ENCODE results near the gene PARM1. TPM values are rescaled to one million over a fixed set of nuclear protein-coding genes. Genes with fewer than 3 reads are reported as not detected.

PARM1 gene
- total and polyA plus RNA-seq, 8 donors = 1.8 to 24.6 (median 8.4) TPM

- Histone ChIP-seq H3K27ac (no peak overlapping the region), H3K9me3 (no peaks in the 10 kb centered on the region), H3K27me3 (no peaks in the 10 kb centered on the region), H3K36me3 (no peaks in the 10 kb centered on the region), H3K4me1 (no peaks in the 10 kb centered on the region), H3K4me3 (no peak overlapping the region)
- DNase-seq = no peak
- TF ChIP-seq CTCF (IDR thresholded peaks at IDR 0.05) (no peak), POLR2AphosphoS5 (IDR thresholded peaks at IDR 0.05) (no peak)
- intact Hi-C loops (cut with DNase I; ENCODE audit: low total_unique reads) = no loop called here
Observed at GRCh38 chr4:74921490-74921889, 11.4 kb upstream of the PARM1 start.

GRCh38 chr4:74926007-74926406 is 6.9 kb upstream of the PARM1 start:
- TF ChIP-seq POLR2AphosphoS5 (IDR thresholded peaks at IDR 0.05) = no peak
- Histone ChIP-seq H3K27ac (no peak overlapping the region), H3K36me3 (no peaks in the 10 kb centered on the region), H3K4me3 (no peak overlapping the region), H3K4me1 (no peaks in the 10 kb centered on the region), H3K27me3 (no peaks in the 10 kb centered on the region), H3K9me3 (no peaks in the 10 kb centered on the region)
- intact Hi-C loops (cut with DNase I; ENCODE audit: low total_unique reads) = no loop called here
- no peak for DNase-seq
- WGBS, 5 donors = 76 to 91% (median 83%) methylated on average over 1 of the region's 1 CpG

- 85 to 93% (median 88%) methylated on average over 4 of the region's 4 CpGs for WGBS, 5 donors
Observed at GRCh38 chr4:74930162-74930561, 2.8 kb upstream of the PARM1 start.

GRCh38 chr4:74931376-74931775 is 1.5 kb upstream of the PARM1 start:
- intact Hi-C loops (cut with DNase I; ENCODE audit: low total_unique reads) = no loop called here

More at GRCh38 chr4:74930162-74930561, 2.8 kb upstream of the PARM1 start:
- Histone ChIP-seq H3K4me1 (peaks cover 4 to 28% (median 23%) of the 10 kb centered on the region in 4 donors), H3K27me3 (peaks cover 0 to 34% (median 12%) of the 10 kb centered on the region in 3 donors), H3K27ac (no peak overlapping the region), H3K9me3 (no peaks in the 10 kb centered on the region), H3K36me3 (no peaks in the 10 kb centered on the region), H3K4me3 (no peak overlapping the region)
- TF ChIP-seq POLR2A (IDR thresholded peaks at IDR 0.05) (no peak), POLR2AphosphoS5 (IDR thresholded peaks at IDR 0.05) (no peak), EP300 (IDR thresholded peaks at IDR 0.05) (no peak), CTCF (IDR thresholded peaks at IDR 0.05) (no peak)
- no peak for DNase-seq
- intact Hi-C loops (cut with DNase I; ENCODE audit: low total_unique reads) = no loop called here

More at GRCh38 chr4:74931376-74931775, 1.5 kb upstream of the PARM1 start:
- TF ChIP-seq CTCF (IDR thresholded peaks at IDR 0.05) = no peak
- no peak for TF ChIP-seq POLR2AphosphoS5 (IDR thresholded peaks at IDR 0.05)
- TF ChIP-seq EP300 (IDR thresholded peaks at IDR 0.05) = no peak
- TF ChIP-seq POLR2A (IDR thresholded peaks at IDR 0.05) = no peak
- no peak overlapping the region for H3K4me3 ChIP-seq
- H3K4me1 ChIP-seq = peaks cover 4 to 29% (median 23%) of the 10 kb centered on the region in 4 donors
- DNase-seq = no peak
- H3K27ac ChIP-seq = no peak overlapping the region
- no peaks in the 10 kb centered on the region for H3K36me3 ChIP-seq
- 70 to 78% (median 75%) methylated on average over 2 of the region's 2 CpGs for whole genome bisulfite sequencing, 5 donors
- peaks cover 0 to 34% (median 12%) of the 10 kb centered on the region in 3 donors for H3K27me3 ChIP-seq
- no peaks in the 10 kb centered on the region for H3K9me3 ChIP-seq
